LHCN-M2 (cell line): ENCODE measurements around the gene LRRC4C. TPM values are rescaled to one million over a fixed set of nuclear protein-coding genes. Genes with fewer than 3 reads are reported as not detected.
"Not testable (repeated sequence)": the region's sequence is repeated elsewhere in the genome, so short reads cannot be mapped to it uniquely, and the experiment has no call there.

ENCODE experiments used
- DNase-seq: peaks from one replicate; pipeline ENCODE4 v3.0.0-alpha.2; 2012; ENCODE audit warnings: low read depth
- total RNA-seq: library from RNA; depleted of rRNA; stranded (reverse); fragments of >200 nt; gene quantifications from 2 replicates; pipeline ENCODE4 v1.2.3, GENCODE V29; 2014

Gene LRRC4C
- total RNA-seq, 1 experiment from 2014 or later = not detected

DNA sequence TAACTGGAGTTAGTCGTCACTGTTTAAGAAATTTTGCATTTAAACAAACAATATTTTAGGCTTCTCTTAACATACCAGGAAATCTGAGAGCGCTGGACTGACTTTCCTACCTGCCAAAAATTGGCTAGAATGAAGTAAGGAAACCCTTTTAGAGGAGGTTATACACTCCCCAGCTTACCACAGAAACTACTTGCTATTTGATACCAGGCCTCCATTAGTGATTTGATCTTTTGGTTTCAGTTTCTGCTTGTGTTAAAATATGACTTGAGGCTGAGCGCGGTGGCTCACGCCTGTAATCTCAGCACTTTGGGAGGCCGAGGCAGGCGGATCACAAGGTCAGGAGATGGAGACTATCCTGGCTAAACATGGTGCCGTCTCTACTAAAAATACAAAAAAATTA is 419.9 kb downstream of the LRRC4C start:
- DNase-seq = no peak

- DNase-seq = no peak
These were observed 427.8 kb downstream of the LRRC4C start for GRCh38 chr11:41031551-41032060.

DNA sequence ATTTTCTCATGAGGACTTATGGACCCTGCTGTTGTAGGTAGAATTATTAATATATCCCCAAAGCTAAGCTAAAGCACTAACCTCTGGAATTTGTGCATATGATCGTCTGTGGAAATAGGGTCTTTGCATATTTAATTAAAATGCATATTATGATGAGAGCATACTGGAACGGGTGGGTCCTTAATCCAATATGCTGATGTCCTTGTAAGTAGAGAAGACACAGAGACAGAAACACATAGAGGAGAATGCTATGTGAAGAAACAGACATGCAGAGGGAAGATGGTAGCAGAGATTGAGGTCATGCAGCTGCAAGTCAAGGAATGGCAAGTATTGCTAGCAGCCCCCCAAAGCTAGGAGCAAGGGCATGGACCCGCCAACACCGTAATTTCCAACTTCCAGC is 439.2 kb downstream of the LRRC4C start:
- no peak for DNase-seq

DNA sequence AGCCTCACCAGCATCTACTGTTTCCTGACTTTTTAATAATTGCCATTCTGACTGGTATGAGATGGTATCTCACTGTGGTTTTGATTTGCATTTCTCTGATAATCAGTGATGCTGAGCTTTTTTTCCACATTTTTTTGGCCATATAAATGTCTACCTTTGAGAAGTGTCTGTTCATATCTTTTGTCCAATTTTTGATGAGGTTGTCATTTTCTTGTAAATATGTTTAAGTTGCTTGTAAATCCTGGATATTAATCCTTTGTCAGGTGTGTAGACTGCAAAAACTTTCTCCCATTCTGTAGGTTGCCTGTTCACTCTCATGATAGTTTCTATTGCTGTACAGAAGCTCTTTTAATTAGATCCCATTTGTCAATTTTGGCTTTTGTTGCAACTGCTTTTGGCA is 439.8 kb downstream of the LRRC4C start:
- not testable (repeated sequence) for DNase-seq

GRCh38 chr11:41018224-41018623 is 441.2 kb downstream of the LRRC4C start:
- DNase-seq = no peak

GRCh38 chr11:41010361-41011050 is 448.9 kb downstream of the LRRC4C start:
- no peak for DNase-seq

GRCh38 chr11:41005986-41006385 is 453.5 kb downstream of the LRRC4C start:
- no peak for DNase-seq

- no peak for DNase-seq
These were observed 455.8 kb downstream of the LRRC4C start for GRCh38 chr11:41003339-41004282.

DNA sequence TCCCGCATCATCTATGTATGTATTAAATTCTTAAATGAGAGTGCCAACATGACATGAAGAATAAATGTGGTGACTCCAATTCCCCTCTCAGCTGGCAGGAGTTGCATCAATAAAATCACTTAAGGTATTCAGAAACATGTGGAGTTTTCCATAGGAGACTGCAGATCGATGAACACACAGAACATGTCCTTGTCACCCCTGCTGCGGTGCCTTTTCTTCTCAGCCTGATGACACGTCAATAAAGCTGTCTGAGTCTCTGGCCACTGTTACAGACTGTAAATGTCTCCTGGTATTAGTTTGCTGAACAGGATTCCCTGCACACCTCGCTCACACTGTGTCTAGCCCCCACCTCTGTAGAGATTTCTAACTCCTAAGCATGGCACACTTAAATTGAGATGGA is 460.5 kb downstream of the LRRC4C start:
- DNase-seq = no peak

- no peak for DNase-seq
These were observed 471.5 kb downstream of the LRRC4C start for GRCh38 chr11:40987776-40988435.

DNA sequence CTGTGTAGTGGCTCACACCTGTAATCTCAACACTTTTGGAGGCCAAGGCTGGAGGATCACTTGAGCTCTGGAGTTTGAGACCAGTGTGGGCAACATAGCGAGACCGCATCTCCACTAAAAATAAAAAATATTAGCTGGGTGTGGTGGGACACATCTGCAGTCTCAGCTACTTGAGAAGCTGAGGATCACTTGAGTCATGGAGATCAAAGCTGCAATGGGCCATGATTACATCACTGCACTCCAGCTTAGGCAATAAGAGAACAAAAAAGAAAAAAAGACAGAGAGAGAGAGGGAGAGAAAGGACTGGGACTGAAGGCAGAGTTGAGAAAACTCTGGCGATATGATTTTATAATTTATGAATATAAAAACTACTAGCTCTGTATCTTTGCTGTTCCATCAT is 473.1 kb downstream of the LRRC4C start:
- no peak for DNase-seq

- DNase-seq = no peak
These were observed 484.4 kb downstream of the LRRC4C start for GRCh38 chr11:40975076-40975475.

DNA sequence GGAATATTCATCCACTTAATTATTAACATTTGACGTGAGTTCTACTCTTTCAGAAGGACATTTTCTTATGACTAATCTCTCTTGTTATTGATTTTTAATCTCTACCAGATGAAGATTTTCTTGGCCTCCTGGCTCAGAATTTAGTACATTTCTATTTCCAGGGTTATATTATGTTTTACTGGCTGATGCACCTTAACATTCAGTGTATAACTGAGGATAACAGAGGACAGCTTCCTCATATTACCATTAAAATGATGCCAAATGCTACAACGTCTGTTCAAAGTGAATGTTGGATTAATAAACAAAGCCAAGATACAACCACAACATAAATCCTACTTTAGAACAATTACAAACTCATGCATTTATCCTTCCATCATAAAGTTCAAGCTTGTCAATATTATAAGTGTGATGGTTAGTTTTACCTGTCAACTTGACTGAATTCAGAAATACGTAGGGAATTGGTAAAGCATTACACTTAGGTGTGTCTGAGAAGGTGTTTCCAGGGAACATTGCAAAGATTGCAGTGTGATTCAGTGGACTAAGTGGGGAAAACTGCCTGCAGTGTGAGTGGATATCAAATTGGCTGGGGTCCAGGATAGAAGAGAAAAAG is 485.2 kb downstream of the LRRC4C start:
- DNase-seq = no peak

GRCh38 chr11:40958707-40959106 is 500.7 kb downstream of the LRRC4C start:
- no peak for DNase-seq

DNA sequence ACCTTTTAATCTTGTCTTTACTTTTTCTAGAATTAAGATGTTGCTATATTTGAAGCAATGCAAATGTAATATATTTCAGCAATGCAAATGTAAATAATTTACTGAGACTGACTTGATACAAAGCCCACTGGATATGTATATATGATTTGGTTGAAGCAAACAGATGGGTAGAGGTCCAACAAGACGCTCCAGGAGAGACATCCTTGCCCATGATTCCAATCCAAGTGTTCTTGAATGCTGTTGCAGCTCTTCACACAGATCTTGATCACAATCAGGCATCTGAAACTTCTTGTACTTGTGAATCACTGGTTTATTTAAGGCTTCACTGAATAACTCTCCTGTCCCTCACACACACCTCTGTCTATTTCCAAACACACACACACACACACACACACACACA is 507.0 kb downstream of the LRRC4C start:
- DNase-seq = no peak

- DNase-seq = no peak
These were observed 521.5 kb downstream of the LRRC4C start for GRCh38 chr11:40938002-40938401.

DNA sequence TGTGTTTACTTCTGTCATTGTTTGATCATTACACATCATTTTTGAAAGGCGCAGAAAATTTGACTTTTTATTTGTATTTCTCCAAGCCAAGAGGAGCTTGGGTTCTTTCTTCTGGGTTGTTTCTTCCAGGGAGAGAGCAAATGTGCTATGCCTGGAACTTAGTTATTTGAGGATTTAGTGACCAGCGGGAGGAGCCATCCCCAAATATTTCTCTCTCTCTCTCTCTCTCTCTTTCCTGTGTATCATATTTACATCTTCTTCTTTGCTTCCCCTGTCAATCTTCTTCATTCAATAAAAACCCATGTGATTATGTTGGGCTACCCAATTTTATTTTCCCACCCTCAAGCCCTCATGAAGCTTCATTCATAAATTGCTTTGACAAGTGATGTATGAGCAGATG is 534.5 kb downstream of the LRRC4C start:
- DNase-seq = no peak

DNA sequence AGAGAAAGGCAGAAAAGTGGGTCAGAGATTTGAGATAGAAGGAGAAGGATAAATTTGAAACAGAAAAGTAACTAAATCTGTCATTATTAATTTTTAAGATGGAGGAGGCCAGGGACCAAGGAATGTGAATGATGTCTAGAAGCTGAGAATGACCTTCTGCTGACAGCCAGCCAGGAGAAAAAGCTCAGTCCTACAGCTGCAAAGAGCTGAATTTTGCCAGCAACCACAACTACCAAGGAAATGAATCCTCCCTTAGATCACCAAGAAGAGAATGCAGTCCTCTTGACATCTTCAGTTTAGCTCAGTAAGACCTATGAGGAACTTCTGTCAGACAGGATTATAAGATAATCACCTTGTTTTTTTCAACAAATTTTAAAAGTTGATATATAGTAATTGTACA is 538.2 kb downstream of the LRRC4C start:
- no peak for DNase-seq

GRCh38 chr11:40910774-40911173 is 548.7 kb downstream of the LRRC4C start:
- DNase-seq = not testable (repeated sequence)

- DNase-seq = no peak
These were observed 565.0 kb downstream of the LRRC4C start for GRCh38 chr11:40894501-40894900.

DNA sequence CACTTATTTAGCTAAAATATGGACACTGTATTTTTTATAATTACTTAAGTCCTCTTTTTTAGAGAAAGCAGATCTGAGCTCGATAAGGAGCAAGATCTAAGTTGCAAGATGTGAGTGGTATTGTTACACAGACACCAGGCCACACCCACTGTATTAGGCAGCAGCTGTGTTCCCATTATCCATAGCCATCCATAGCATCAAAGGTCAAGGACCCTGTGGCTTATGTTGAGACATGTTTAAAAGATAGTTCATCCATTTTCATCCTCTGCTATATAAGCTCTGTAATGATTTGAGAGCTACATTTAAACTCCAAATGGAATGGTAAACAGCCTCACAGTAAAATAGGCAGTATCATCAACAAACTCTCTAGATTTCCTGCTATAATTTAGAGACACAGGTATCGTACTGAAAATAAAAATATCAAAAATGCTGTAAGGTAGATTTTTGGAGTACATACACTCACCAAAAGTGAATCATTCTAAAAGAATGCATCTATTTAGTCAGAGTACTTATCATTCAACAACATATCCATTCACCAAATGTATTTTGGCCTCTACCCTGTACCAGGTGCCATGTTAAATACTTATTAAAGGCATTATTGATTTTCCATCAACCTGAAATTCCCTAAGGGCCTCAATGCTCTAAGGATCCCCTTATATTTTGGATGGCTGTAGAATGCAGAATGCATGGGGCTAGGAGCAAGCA is 574.0 kb downstream of the LRRC4C start:
- no peak for DNase-seq
